Keratinocyte (primary cell): Measurements from ENCODE around the gene MYO10.

Source experiments
- EZH2 ChIP-seq: IDR thresholded peaks from one replicate; pipeline ENCODE4 v1.6.1; 2012; ENCODE audit warnings: inconsistent platforms, mild to moderate bottlenecking, low read length, moderate library complexity
- TF ChIP-seq, protein P1 (sequence below), 3 experiments: IDR thresholded peaks in 1 of 3; conservative IDR thresholded peaks in 1 of 3; optimal IDR thresholded peaks in 1 of 3; 2 replicates in 2 of 3; 3 replicates in 1 of 3; pipeline versions ENCODE3 to v1.5.1; 2011; ENCODE audit warnings: low read length in 3 of 3, mild to moderate bottlenecking in 3 of 3, moderate library complexity in 2 of 3, control low read depth in 1 of 3, inconsistent platforms in 1 of 3; ENCODE audit not compliant: insufficient read depth in 2 of 3; ENCODE audit errors: extremely low read depth in 1 of 3

DNA sequence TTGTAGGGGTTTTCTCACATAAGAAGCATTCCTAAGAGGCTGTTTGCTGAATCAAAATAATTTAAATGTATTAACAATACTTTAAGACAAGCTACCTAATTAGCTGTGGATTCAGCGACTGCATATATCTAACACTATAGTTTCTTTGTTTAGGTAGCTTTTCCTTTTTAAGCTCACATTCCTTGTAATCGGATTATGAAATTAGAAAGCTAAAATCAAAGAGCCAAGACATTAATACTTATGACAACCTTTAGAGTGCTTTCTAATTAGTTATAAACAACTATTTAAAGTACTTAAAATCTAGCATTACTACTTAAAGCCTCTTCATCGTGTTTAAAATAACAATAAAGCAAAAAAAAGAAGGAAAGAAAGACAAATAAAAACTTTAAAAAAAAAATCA lies 182.0 kb downstream of the MYO10 start:
- no peak for TF ChIP-seq EZH2
- TF ChIP-seq, protein P1, sequence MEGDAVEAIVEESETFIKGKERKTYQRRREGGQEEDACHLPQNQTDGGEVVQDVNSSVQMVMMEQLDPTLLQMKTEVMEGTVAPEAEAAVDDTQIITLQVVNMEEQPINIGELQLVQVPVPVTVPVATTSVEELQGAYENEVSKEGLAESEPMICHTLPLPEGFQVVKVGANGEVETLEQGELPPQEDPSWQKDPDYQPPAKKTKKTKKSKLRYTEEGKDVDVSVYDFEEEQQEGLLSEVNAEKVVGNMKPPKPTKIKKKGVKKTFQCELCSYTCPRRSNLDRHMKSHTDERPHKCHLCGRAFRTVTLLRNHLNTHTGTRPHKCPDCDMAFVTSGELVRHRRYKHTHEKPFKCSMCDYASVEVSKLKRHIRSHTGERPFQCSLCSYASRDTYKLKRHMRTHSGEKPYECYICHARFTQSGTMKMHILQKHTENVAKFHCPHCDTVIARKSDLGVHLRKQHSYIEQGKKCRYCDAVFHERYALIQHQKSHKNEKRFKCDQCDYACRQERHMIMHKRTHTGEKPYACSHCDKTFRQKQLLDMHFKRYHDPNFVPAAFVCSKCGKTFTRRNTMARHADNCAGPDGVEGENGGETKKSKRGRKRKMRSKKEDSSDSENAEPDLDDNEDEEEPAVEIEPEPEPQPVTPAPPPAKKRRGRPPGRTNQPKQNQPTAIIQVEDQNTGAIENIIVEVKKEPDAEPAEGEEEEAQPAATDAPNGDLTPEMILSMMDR (optimal IDR thresholded peaks at IDR 0.05 in 1 of 3, IDR thresholded peaks at IDR 0.05 in 1 of 3, conservative IDR thresholded peaks at IDR 0.05 in 1 of 3; ENCODE audit: extremely low read depth in 1 of 3, insufficient read depth in 2 of 3, low read length in 3 of 3) = no peak
